ENCODE results near the gene IL20. TPM values are rescaled to one million over a fixed set of nuclear protein-coding genes. Genes with fewer than 3 reads are reported as not detected.

IL20 gene
- total RNA-seq, 1 donor from 2014 or later, result not detected

DNA sequence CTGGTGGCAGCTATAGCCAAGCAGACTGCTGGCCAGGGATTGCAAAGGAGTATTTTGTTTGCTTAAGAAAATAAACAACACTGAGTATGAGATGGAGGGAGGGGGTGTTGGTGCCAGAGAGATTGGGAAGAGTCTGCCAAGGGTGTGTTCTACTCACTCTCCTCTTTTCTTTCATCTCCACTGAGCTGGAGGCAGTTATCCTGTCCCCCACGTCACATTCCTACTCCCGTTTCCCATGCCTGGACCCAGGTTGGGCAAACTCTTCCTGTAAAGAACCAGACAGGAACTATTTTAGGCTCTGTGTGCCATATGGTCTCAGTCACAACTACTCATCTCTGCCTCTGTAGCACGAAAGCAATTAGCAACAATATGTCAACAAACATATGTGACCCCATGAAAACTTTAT, 30.4 kb downstream of the IL20 start:
- H3K27me3 Mint-ChIP-seq (ENCODE audit: low read depth), result peaks cover 1% of the 10 kb centered on the region
- no peak overlapping the region for H3K27ac Mint-ChIP-seq (ENCODE audit: unreplicated experiment)
- H3K4me1 Mint-ChIP-seq (ENCODE audit: low read depth), result peaks cover 21% of the 10 kb centered on the region
- TF ChIP-seq, protein P1, sequence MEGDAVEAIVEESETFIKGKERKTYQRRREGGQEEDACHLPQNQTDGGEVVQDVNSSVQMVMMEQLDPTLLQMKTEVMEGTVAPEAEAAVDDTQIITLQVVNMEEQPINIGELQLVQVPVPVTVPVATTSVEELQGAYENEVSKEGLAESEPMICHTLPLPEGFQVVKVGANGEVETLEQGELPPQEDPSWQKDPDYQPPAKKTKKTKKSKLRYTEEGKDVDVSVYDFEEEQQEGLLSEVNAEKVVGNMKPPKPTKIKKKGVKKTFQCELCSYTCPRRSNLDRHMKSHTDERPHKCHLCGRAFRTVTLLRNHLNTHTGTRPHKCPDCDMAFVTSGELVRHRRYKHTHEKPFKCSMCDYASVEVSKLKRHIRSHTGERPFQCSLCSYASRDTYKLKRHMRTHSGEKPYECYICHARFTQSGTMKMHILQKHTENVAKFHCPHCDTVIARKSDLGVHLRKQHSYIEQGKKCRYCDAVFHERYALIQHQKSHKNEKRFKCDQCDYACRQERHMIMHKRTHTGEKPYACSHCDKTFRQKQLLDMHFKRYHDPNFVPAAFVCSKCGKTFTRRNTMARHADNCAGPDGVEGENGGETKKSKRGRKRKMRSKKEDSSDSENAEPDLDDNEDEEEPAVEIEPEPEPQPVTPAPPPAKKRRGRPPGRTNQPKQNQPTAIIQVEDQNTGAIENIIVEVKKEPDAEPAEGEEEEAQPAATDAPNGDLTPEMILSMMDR (IDR thresholded peaks at IDR 0.05), result no peak
- no peaks in the 10 kb centered on the region for H3K9me3 Mint-ChIP-seq (ENCODE audit: low read depth)
- no peaks in the 10 kb centered on the region for H3K36me3 Mint-ChIP-seq (ENCODE audit: low read depth)
- no peak for DNase-seq (ENCODE audit: low spot score)
- no peak overlapping the region for H3K4me3 Mint-ChIP-seq (ENCODE audit: unreplicated experiment)

DNA sequence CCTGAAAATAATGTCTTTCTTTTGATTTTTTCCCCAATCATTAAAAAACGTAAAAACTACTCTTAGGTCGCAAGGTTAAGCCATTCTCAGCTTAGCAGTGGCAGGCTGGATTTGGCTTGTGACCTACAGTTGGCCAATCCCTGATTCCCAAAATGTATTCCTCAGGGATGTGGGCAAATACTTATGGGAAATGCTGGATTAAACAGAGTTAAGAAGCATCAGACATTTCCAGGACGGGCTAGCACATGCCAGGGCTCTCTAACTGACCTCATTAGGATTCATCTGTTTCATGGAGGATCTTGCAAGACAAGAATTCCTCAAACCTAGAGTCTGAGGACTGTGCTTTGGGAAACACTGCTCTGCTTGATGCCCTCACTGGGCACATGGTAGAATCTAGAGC, 30.8 kb downstream of the IL20 start:
- Mint-ChIP-seq H3K36me3 (ENCODE audit: low read depth) (no peaks in the 10 kb centered on the region), H3K9me3 (ENCODE audit: low read depth) (no peaks in the 10 kb centered on the region), H3K27me3 (ENCODE audit: low read depth) (peaks cover under 1% of the 10 kb centered on the region), H3K27ac (ENCODE audit: unreplicated experiment) (no peak overlapping the region), H3K4me1 (ENCODE audit: low read depth) (peaks cover 21% of the 10 kb centered on the region), H3K4me3 (ENCODE audit: unreplicated experiment) (no peak overlapping the region)
- TF ChIP-seq, protein P1 (IDR thresholded peaks at IDR 0.05), result no peak
- DNase-seq (ENCODE audit: low spot score), result no peak

DNA sequence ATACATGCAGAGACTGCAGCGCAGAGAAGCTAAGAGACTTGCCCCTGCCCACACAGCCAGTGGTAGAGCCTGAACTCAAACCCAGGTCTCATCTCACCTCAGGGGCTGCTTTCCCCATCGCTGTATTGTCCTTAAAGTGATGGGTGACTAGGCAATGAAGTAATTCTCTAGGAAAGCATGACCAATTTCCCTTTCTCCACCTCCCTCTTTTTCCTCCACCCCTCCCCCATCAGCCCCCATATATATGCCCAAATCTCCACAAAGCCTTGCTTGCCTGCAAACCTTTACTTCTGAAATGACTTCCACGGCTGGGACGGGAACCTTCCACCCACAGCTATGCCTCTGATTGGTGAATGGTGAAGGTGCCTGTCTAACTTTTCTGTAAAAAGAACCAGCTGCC, 31.8 kb downstream of the IL20 start, which contains the start of gene IL24:
Gene IL24 (plus strand): TSS at position 269 of the 400 bp plus-strand sequence. CDS start 390 bp downstream, outside the sequence.
- Mint-ChIP-seq H3K4me1 (ENCODE audit: low read depth) (peaks cover 21% of the 10 kb centered on the region), H3K36me3 (ENCODE audit: low read depth) (no peaks in the 10 kb centered on the region), H3K27ac (ENCODE audit: unreplicated experiment) (peak within 1 kb of the TSS; percentile 45), H3K27me3 (ENCODE audit: low read depth) (no peaks in the 10 kb centered on the region), H3K4me3 (ENCODE audit: unreplicated experiment) (peak within 1 kb of the TSS; percentile 13), H3K9me3 (ENCODE audit: low read depth) (no peaks in the 10 kb centered on the region)
- no peak for DNase-seq (ENCODE audit: low spot score)
- TF ChIP-seq, protein P1 (IDR thresholded peaks at IDR 0.05), result no peak

DNA sequence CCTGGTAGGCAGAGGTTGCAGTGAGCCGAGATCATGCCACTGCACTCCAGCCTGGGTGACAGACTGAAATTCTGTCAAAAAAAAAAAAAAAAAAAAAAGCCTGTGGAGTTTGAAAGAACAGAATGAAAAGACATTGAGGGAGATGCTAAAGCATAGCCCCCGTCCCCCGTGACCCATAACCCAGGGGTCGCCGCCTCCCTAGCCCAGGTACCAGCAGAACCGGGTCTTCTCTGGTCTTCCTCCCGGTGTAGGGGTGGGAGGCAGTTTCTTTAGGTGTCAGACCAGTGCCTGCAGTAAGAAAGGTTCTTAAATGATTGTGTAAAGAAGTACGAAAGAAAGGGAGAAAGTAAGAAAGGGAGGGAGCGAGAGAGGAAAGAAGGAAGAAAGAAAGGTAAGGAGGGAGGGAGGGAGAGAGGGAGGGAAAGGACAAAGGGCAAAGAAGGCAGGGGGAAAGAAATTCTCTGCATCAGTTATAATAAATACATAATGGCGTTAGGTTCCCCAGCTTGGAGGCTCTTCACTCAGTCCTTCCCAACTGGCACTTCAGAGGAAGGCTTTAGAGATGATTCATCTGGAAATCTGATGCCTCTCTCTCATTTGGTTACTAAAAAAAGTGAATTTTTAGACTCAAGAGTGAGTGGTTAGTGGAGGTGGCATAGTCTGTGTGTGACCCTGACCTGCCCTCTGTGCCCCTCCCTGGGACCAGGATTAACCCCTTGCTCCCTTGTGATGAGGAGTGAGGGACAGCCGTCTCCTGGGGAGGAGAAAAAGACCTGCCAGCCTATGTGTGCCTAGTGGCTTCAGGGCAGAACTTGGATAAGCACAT, 32.9 kb downstream of the IL20 start:
- H3K4me1 Mint-ChIP-seq (ENCODE audit: low read depth), result peaks cover 19% of the 10 kb centered on the region
- H3K27me3 Mint-ChIP-seq (ENCODE audit: low read depth), result no peaks in the 10 kb centered on the region
- no peaks in the 10 kb centered on the region for H3K9me3 Mint-ChIP-seq (ENCODE audit: low read depth)
- DNase-seq (ENCODE audit: low spot score), result no peak
- H3K27ac Mint-ChIP-seq (ENCODE audit: unreplicated experiment), result peak overlapping the region; percentile 45
- H3K4me3 Mint-ChIP-seq (ENCODE audit: unreplicated experiment), result peak overlapping the region; percentile 13
- no peaks in the 10 kb centered on the region for H3K36me3 Mint-ChIP-seq (ENCODE audit: low read depth)
- TF ChIP-seq, protein P1 (IDR thresholded peaks at IDR 0.05), result no peak

DNA sequence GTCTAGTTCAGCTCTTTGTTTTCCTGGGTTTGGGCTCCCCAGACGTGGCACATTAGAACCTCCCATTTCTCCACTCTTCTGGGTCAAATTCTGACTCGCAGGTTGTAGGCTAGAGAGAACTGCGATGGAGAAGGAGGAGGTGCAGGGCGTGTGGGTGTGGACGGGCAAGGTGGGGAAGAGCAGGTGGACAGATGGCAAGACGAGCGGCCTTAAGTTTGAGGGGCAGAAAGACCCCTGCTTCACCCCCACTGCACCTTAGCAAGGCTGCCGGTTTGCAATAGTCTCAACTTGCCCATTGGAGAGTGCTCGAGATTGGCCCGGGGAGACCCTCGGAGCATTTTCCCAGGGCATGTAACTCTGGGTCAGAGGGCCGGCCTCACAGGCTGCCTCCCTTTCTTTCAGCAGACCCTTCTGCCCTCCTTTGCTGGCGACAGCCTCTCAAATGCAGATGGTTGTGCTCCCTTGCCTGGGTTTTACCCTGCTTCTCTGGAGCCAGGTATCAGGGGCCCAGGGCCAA, 33.5 kb downstream of the IL20 start:
- DNase-seq (ENCODE audit: low spot score), result no peak
- Mint-ChIP-seq H3K27me3 (ENCODE audit: low read depth) (no peaks in the 10 kb centered on the region), H3K27ac (ENCODE audit: unreplicated experiment) (peak overlapping the region; percentile 10), H3K9me3 (ENCODE audit: low read depth) (no peaks in the 10 kb centered on the region), H3K4me1 (ENCODE audit: low read depth) (peaks cover 19% of the 10 kb centered on the region), H3K4me3 (ENCODE audit: unreplicated experiment) (no peak overlapping the region), H3K36me3 (ENCODE audit: low read depth) (no peaks in the 10 kb centered on the region)
- TF ChIP-seq, protein P1 (IDR thresholded peaks at IDR 0.05), result no peak
